Activated CD4-positive, alpha-beta T cell treated with anti-CD3 and anti-CD28 coated beads, Interleukin-2, amount 50 U/mL, for 48 hours (primary cell): ENCODE results near the gene HCFC1R1.

ENCODE experiments used
- DNase-seq, 2 experiments: peaks; one replicate each; pipeline ENCODE4 v3.0.0-alpha.2; 2020

The HCFC1R1 gene

GRCh38 chr16:3017794-3018506, 5.8 kb downstream of the HCFC1R1 start, which contains the start of gene CLDN6:
Gene CLDN6, minus strand, starts transcription at chr16:3018183. Its CDS starts 2,162 bp downstream, at chr16:3016021.
- DNase-seq: peak; percentile 43 to 55

GRCh38 chr16:3017344-3017743, 6.4 kb downstream of the HCFC1R1 start:
- no peak for DNase-seq

- DNase-seq: no peak
These were observed 7.7 kb downstream of the HCFC1R1 start for GRCh38 chr16:3015865-3016521.

- no peak for DNase-seq
These were observed 8.8 kb downstream of the HCFC1R1 start for GRCh38 chr16:3014971-3015370.

DNA sequence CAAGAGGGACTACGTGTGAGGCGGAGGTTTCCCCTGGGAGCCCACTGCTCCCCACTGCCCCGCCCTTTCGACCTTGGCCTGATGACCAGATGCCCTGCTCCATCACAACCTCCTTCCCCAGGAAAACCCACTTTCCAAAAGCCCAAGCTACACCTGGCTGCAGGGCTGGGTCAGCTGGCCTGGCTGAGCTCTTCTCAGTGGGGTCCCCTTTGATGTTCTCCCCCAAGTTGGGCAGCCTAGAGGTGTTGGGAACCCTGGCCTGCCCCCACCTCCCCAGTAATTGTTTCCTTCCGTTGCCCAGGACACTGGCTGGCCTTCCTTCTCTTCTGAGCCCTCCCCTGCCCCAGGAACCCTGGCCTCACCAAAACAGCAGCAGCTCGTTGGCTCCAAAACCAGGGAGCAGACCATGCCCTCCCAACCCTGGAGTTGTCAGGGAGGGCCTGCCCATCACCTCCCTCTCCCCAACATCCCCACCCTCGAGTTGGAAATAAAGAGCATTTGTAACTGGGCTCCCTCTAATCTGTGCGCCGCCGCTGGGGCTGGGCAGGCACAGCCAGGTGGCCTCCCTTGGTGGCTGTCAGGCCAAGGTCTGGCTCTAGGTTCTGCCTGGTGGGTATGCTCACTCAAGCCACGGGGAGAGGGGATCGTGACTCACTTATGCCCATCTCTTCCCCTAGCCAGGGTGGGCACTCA, 9.6 kb downstream of the HCFC1R1 start:
- no peak for DNase-seq

DNA sequence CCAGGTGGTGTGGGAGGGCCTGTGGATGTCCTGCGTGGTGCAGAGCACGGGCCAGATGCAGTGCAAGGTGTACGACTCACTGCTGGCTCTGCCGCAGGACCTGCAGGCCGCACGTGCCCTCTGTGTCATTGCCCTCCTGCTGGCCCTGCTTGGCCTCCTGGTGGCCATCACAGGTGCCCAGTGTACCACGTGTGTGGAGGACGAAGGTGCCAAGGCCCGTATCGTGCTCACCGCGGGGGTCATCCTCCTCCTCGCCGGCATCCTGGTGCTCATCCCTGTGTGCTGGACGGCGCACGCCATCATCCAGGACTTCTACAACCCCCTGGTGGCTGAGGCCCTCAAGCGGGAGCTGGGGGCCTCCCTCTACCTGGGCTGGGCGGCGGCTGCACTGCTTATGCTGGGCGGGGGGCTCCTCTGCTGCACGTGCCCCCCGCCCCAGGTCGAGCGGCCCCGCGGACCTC, 10.2 kb downstream of the HCFC1R1 start:
- no peak for DNase-seq

GRCh38 chr16:3012828-3013420, 10.8 kb downstream of the HCFC1R1 start, which contains the start of gene CLDN9:
Gene CLDN9, plus strand, starts transcription at chr16:3012923. Its CDS starts 440 bp downstream, at chr16:3013363.
- DNase-seq: no peak

DNA sequence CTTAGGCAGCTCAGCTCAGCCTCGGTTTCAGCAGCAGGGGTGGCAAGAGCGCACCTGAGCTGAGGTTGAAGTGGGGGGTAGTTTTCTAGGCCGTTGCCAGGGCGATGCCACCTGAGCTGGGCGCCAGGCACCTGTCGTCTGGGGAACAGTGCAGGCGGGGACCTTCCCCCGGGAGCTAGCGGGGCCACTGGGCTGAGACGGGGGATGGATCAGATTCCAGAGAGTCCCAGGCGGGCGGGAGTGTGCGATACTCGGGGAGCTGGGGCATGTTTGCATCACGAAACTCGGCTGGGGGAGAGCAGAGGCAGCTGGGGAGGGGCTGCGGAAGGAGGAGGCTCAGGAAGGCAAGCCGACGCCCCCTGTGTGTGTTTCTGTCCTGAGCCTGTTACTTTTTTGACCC, 11.5 kb downstream of the HCFC1R1 start:
- no peak for DNase-seq

GRCh38 chr16:3010510-3010909, 13.2 kb downstream of the HCFC1R1 start:
- no peak for DNase-seq

- DNase-seq: no peak
These were observed 14.0 kb downstream of the HCFC1R1 start for GRCh38 chr16:3009568-3010390.

- no peak for DNase-seq
These were observed 15.1 kb downstream of the HCFC1R1 start for GRCh38 chr16:3008690-3009037.

DNA sequence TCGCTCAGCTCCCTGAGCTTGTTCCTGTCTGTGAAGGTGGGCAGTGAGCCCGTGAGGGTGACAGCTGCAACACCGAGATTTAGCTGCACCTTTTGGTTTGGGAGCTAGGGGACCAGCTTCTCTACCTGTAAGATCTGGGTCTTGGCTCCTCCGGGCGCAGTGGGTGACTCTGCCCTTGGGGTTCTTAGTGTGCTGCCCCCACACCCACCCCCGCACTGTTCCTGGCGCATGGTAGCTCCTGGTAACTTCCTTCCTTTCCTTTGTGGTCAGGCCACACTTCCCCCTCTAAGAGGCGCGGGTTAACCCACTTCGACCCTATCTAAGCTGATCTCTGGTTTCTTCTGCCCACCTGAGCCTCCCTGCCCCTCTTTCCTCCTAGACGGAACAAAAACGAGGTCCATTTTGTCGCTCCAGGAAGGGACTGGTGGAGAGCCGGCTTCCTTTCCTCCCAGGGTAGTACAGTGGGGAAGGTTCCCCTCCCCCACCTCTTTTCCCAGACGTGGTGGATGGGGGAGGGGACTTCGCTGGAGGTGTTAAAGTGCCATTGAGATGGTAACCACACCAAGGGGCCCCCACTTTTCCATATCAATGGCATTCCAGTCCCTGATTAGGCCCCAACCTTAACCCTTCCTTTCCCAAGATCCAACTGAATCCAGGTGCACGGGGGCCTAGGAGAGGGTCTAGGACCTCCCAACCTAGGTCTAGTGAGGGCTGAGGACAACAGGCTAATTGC, 15.6 kb downstream of the HCFC1R1 start:
- DNase-seq: no peak

GRCh38 chr16:3007059-3007956, 16.4 kb downstream of the HCFC1R1 start:
- DNase-seq: no peak

GRCh38 chr16:3004781-3005284, 18.9 kb downstream of the HCFC1R1 start:
- no peak for DNase-seq

GRCh38 chr16:3004319-3004718, 19.4 kb downstream of the HCFC1R1 start:
- DNase-seq: peak in 1 of 2 experiments; percentile 25

DNA sequence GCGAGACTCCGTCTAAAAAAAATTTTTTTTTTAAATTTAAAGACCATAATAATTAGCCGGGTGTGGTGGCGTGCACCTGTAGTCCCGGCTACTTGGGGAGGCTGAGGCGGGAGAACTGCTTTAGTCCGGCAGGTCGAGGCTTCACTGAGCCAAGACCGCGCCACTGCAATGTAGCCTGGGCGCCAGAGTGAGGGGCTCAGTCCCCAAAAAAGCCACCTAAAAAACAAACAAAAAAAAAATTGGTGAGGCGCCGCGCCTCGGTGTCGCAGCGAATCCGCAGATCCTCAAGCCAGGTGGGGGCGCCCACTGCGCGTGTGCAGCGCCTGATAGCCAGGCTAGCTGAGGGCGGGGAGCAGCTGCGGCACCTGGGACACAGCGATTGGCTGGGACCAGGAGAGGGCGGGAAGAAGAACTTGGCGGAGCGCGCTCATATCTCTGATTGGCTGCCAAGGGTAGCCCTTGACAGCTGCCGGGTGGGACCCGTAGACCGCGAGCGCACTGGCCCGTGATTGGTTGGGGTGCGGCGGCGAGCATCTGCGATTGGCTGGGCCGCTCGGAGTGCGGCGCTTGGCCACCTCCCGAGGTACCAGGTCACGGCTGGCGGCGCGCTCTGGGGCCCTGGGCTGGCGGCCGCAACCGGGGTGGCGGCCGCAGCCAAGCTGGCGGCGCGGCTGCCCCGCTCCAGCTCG, 20.0 kb downstream of the HCFC1R1 start:
- peak; percentile 96 to 97 for DNase-seq

GRCh38 chr16:3001316-3001715, 22.4 kb downstream of the HCFC1R1 start:
- no peak for DNase-seq

- no peak for DNase-seq
These were observed 23.2 kb downstream of the HCFC1R1 start for GRCh38 chr16:3000540-3000939.

- DNase-seq: no peak
These were observed 23.8 kb downstream of the HCFC1R1 start for GRCh38 chr16:2999929-3000328.

DNA sequence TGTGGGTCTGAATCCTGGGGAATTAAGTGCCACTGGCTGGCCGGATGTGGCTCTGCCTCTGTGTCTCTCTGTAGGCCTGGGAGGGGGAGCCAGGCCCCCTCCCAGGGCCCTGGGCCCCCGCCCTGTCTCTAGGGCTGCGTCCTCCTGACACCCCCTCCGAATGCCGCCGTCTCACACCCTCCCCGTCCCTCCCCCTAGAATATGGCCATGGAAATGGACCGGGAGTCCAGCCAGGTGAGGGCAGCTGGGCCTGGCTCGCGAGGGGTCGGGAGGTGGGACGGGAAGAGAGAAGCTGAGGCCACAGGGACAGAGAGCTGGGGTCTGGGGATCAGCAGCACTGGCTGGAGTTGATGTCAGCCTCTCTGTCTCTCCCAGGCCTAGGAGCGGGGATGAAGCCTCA, 27.4 kb downstream of the HCFC1R1 start:
- no peak for DNase-seq
